ENCODE results near the gene GRID1. TPM values are rescaled to one million over a fixed set of nuclear protein-coding genes. Genes with fewer than 3 reads are reported as not detected.

GRID1 gene
- total and polyA plus RNA-seq, 9 of the 15 experiments (the other 6 are each of a cell fraction or from before 2014, with no cell fraction given): 0.01 to 7.2 (median 1.2) TPM

DNA sequence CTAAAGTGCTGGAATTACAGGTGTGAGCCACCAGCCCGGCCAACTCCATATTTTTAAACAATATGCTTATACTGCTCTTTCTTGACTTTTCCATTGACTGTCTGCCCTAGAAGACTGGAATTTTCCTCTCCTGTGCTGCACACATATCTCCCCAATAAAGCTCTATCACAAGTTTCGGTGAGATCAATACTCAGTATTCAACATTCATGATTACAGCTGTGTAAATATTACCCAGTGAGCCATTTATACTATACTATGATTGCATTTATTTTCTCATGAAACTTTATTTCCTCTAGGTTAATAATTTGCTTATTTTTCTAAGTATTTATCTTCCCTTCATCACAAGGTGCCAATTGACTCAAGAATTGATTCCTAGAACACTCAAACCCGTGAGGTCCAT, 48.5 kb upstream of the GRID1 start (continued):
- no peak for TF ChIP-seq MGA (IDR thresholded peaks at IDR 0.05)
- no peak for TF ChIP-seq RFX1 (IDR thresholded peaks at IDR 0.05)
- no peak for TF ChIP-seq MTF1 (CRISPR knock-in tag; IDR thresholded peaks at IDR 0.05; ENCODE audit: borderline replicate concordance)
- no peak for TF ChIP-seq MCM5 (IDR thresholded peaks at IDR 0.05; ENCODE audit: low read depth)
- no peak for TF ChIP-seq TGIF2 (CRISPR knock-in tag; IDR thresholded peaks at IDR 0.05)
- TF ChIP-seq, protein P1, sequence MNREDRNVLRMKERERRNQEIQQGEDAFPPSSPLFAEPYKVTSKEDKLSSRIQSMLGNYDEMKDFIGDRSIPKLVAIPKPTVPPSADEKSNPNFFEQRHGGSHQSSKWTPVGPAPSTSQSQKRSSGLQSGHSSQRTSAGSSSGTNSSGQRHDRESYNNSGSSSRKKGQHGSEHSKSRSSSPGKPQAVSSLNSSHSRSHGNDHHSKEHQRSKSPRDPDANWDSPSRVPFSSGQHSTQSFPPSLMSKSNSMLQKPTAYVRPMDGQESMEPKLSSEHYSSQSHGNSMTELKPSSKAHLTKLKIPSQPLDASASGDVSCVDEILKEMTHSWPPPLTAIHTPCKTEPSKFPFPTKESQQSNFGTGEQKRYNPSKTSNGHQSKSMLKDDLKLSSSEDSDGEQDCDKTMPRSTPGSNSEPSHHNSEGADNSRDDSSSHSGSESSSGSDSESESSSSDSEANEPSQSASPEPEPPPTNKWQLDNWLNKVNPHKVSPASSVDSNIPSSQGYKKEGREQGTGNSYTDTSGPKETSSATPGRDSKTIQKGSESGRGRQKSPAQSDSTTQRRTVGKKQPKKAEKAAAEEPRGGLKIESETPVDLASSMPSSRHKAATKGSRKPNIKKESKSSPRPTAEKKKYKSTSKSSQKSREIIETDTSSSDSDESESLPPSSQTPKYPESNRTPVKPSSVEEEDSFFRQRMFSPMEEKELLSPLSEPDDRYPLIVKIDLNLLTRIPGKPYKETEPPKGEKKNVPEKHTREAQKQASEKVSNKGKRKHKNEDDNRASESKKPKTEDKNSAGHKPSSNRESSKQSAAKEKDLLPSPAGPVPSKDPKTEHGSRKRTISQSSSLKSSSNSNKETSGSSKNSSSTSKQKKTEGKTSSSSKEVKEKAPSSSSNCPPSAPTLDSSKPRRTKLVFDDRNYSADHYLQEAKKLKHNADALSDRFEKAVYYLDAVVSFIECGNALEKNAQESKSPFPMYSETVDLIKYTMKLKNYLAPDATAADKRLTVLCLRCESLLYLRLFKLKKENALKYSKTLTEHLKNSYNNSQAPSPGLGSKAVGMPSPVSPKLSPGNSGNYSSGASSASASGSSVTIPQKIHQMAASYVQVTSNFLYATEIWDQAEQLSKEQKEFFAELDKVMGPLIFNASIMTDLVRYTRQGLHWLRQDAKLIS (CRISPR knock-in tag; IDR thresholded peaks at IDR 0.05): no peak
- no peak for TF ChIP-seq NFIX (CRISPR knock-in tag; IDR thresholded peaks at IDR 0.05; ENCODE audit: low read depth)
- TF ChIP-seq, protein P2, sequence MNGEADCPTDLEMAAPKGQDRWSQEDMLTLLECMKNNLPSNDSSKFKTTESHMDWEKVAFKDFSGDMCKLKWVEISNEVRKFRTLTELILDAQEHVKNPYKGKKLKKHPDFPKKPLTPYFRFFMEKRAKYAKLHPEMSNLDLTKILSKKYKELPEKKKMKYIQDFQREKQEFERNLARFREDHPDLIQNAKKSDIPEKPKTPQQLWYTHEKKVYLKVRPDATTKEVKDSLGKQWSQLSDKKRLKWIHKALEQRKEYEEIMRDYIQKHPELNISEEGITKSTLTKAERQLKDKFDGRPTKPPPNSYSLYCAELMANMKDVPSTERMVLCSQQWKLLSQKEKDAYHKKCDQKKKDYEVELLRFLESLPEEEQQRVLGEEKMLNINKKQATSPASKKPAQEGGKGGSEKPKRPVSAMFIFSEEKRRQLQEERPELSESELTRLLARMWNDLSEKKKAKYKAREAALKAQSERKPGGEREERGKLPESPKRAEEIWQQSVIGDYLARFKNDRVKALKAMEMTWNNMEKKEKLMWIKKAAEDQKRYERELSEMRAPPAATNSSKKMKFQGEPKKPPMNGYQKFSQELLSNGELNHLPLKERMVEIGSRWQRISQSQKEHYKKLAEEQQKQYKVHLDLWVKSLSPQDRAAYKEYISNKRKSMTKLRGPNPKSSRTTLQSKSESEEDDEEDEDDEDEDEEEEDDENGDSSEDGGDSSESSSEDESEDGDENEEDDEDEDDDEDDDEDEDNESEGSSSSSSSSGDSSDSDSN (IDR thresholded peaks at IDR 0.05; ENCODE audit: borderline replicate concordance in 1 of 2, low read depth in 2 of 2, low read length in 2 of 2): no peak
- no peak for TF ChIP-seq FOXP1 (CRISPR knock-in tag; IDR thresholded peaks at IDR 0.05)
- no peak for TF ChIP-seq CC2D1A (IDR thresholded peaks at IDR 0.05)
- TF ChIP-seq HNRNPL (IDR thresholded peaks at IDR 0.05; ENCODE audit: low read depth, low read length): no peak
